HG02885 (cell line): ENCODE measurements around the gene ZNF311.
A peak's percentile ranks its signal among the peaks of the same experiment; 100 is the strongest.
"Not testable (repeated sequence)": the region's sequence is repeated elsewhere in the genome, so short reads cannot be mapped to it uniquely, and the experiment has no call there.

Experiments used
- ATAC-seq: cut with Tn5 transposase; IDR thresholded peaks from one replicate; pipeline ENCODE4 v1.9.1; 2021; ENCODE audit warnings: mild to moderate bottlenecking; ENCODE audit not compliant: unreplicated experiment, poor library complexity

ZNF311 gene

GRCh38 chr6:28983838-28984237, 21.3 kb downstream of the ZNF311 start:
- no peak for ATAC-seq

GRCh38 chr6:28982476-28983266, 22.4 kb downstream of the ZNF311 start:
- ATAC-seq, result peak; percentile 35

- peak; percentile 65 for ATAC-seq
Measured at GRCh38 chr6:28981833-28982475, 23.2 kb downstream of the ZNF311 start.

GRCh38 chr6:28981431-28981832, 23.7 kb downstream of the ZNF311 start:
- ATAC-seq, result peak; percentile 27

- peak; percentile 52 for ATAC-seq
Measured at GRCh38 chr6:28980852-28981430, 24.2 kb downstream of the ZNF311 start.

GRCh38 chr6:28980137-28980851, 24.8 kb downstream of the ZNF311 start:
- no peak for ATAC-seq

- ATAC-seq, result no peak
Measured at GRCh38 chr6:28979679-28980078, 25.4 kb downstream of the ZNF311 start.

- ATAC-seq, result no peak
Measured at GRCh38 chr6:28978959-28979561, 26.1 kb downstream of the ZNF311 start.

- ATAC-seq, result no peak
Measured at GRCh38 chr6:28978133-28978491, 27.0 kb downstream of the ZNF311 start.

- ATAC-seq, result no peak
Measured at GRCh38 chr6:28977341-28978132, 27.6 kb downstream of the ZNF311 start.

- ATAC-seq, result no peak
Measured at GRCh38 chr6:28976677-28977076, 28.4 kb downstream of the ZNF311 start.

- no peak for ATAC-seq
Measured at GRCh38 chr6:28974505-28974904, 30.6 kb downstream of the ZNF311 start.

- not testable (repeated sequence) for ATAC-seq
Measured at GRCh38 chr6:28970056-28970455, 35.1 kb downstream of the ZNF311 start.

GRCh38 chr6:28969129-28969528, 36.0 kb downstream of the ZNF311 start:
- ATAC-seq, result no peak

- no peak for ATAC-seq
Measured at GRCh38 chr6:28968476-28968875, 36.6 kb downstream of the ZNF311 start.

- no peak for ATAC-seq
Measured at GRCh38 chr6:28965706-28966105, 39.4 kb downstream of the ZNF311 start.

GRCh38 chr6:28960846-28961500, 44.1 kb downstream of the ZNF311 start:
- no peak for ATAC-seq

- not testable (repeated sequence) for ATAC-seq
Measured at GRCh38 chr6:28958561-28959243, 46.4 kb downstream of the ZNF311 start.
